PC-9 (cell line): ENCODE measurements around the gene POLR2A. TPM values are rescaled to one million over a fixed set of nuclear protein-coding genes. Genes with fewer than 3 reads are reported as not detected.

ENCODE experiments used
- BruUV-seq: library from RNA; stranded (reverse); fragments of 400-500 nt; replicated peaks from 2 replicates; lab custom pipeline; 2021; lab: Mats Ljungman, UMichigan
- CTCF ChIA-PET: fragments of 300-600 bp; sonication (Branson Sonifier 250); formaldehyde crosslinking; loops from one replicate; lab custom pipeline; 2022; ENCODE audit warnings: antibody characterized with exemption; lab: Charles Lee
- POLR2A ChIA-PET: fragments of 300-600 bp; sonication (Branson Sonifier 250); formaldehyde crosslinking; loops from one replicate; lab custom pipeline; 2022; ENCODE audit warnings: antibody characterized with exemption; ENCODE audit not compliant: unreplicated experiment; lab: Charles Lee
- DNase-seq, 2 experiments: peaks; one replicate each; pipeline versions ENCODE4 v3.0.0 to v3.0.0-alpha.2; 2015 to 2022; ENCODE audit warnings: mixed read lengths in 1 of 2
- H2AFZ ChIP-seq: fragments of 200-600 bp; sonication (generic); 2 replicates; pipeline ENCODE4 v1.8.1; 2017; ENCODE audit warnings: antibody characterized with exemption
- H3F3A ChIP-seq: fragments of 200-600 bp; sonication (generic); 2 replicates; pipeline ENCODE4 v1.8.1; 2017; ENCODE audit warnings: antibody characterized with exemption, mild to moderate bottlenecking, low read depth; ENCODE audit not compliant: insufficient read depth
- H3K27ac ChIP-seq: fragments of 200-600 bp; sonication (generic); 2 replicates; pipeline ENCODE4 v1.6.1; 2016; ENCODE audit warnings: mixed run types
- H3K27me3 ChIP-seq: fragments of 200-600 bp; sonication (generic); 2 replicates; pipeline ENCODE4 v1.6.1; 2016; ENCODE audit warnings: low read depth, mixed run types; ENCODE audit not compliant: insufficient read depth
- H3K36me3 ChIP-seq: fragments of 200-600 bp; sonication (generic); 2 replicates; pipeline ENCODE4 v1.6.1; 2016; ENCODE audit warnings: low read depth, mixed run types
- H3K4me1 ChIP-seq: fragments of 200-600 bp; sonication (generic); replicated peaks from 2 replicates; pipeline ENCODE4 v1.6.1; 2016; ENCODE audit warnings: mixed run types; ENCODE audit not compliant: insufficient read depth
- H3K4me2 ChIP-seq: fragments of 200-600 bp; sonication (generic); 2 replicates; pipeline ENCODE4 v1.6.1; 2017; ENCODE audit warnings: mixed run types
- H3K4me3 ChIP-seq: fragments of 200-600 bp; sonication (generic); 2 replicates; pipeline ENCODE4 v1.6.1; 2016; ENCODE audit warnings: mixed run types
- H3K79me2 ChIP-seq: fragments of 200-600 bp; sonication (generic); 2 replicates; pipeline ENCODE4 v1.6.1; 2017; ENCODE audit warnings: low read depth, mixed run types
- H3K9me2 ChIP-seq: fragments of 200-600 bp; sonication (generic); 2 replicates; pipeline ENCODE4 v1.8.1; 2017; ENCODE audit warnings: mild to moderate bottlenecking; ENCODE audit not compliant: insufficient read depth
- H3K9me3 ChIP-seq: fragments of 200-600 bp; sonication (generic); 2 replicates; pipeline ENCODE4 v1.8.1; 2016; ENCODE audit warnings: low read depth; ENCODE audit not compliant: insufficient read depth
- H4K20me1 ChIP-seq: fragments of 200-600 bp; sonication (generic); 2 replicates; pipeline ENCODE4 v1.8.1; 2017; ENCODE audit not compliant: insufficient read depth
- EZH2 ChIP-seq: fragments of 200-600 bp; sonication (generic); IDR thresholded peaks from 2 replicates; pipeline ENCODE4 v1.8.0; 2017; ENCODE audit warnings: antibody characterized with exemption, low read depth
- intact Hi-C: fragments of 100-400 bp; cut with micrococcal nuclease; formaldehyde crosslinking; loops from one replicate; pipeline ENCODE4 v1.10.0; 2022; ENCODE audit not compliant: unreplicated experiment
- total RNA-seq: library from RNA; stranded (reverse); gene quantifications from 2 replicates; pipeline ENCODE4 v1.2.3, GENCODE V29; 2021
- TF ChIP-seq, protein P1 (sequence below): fragments of 200-600 bp; sonication (generic); conservative IDR thresholded peaks from 2 replicates; pipeline ENCODE4 v1.6.1; 2017; ENCODE audit warnings: mixed run types, antibody characterized with exemption, mild to moderate bottlenecking, moderate library complexity

POLR2A gene
- total RNA-seq, 1 experiment from 2014 or later = 149 TPM

DNA sequence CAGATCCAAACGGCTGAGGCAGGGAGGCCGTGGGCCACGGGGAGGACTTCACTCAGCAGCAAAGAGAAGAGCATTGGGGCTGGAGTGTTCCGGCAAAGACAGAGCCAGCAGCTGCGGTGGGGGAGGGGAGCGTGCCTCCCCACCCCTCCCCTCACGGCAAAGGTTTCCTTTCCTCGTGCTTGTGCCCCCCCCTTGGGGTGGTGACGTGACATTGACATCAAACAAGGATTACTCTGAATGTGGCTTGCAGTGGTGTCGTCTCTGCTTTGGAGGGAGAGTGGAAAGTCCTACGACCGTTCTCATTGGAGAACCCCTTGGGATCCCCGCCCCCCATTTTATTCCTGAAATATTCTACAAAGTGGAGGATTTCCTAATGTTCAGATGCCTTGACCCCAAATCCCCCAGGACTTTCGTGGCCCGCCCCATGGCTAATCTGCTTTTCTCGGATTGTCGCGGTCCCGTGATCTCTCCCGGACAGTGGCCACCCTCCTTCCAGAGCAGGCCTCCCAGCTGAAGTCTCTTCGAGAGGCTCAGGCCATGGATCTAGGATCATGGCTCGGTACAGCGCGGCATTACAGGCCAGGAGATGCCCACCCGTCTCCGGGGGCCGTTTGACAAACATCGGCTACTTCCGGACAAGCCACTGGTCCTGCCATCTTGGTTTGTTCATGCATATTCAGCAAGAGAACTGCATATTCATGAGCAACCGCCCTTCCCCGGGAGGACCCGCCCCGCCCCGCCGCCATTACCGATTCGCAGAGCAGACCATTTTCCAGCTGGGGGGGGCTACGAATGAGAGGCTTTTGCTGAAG is 705 bp upstream of the POLR2A start:
- Histone ChIP-seq H3F3A (no peaks in the 10 kb centered on the region), H2AFZ (peak overlapping the region; percentile 98), H3K4me3 (peak overlapping the region; percentile 88), H3K36me3 (no peaks in the 10 kb centered on the region), H3K4me2 (peak overlapping the region; percentile 88), H4K20me1 (peaks cover 8% of the 10 kb centered on the region; the same call in 1 of the 2 replicates), H3K9me3 (no peaks in the 10 kb centered on the region), H3K79me2 (peaks cover 45% of the 10 kb centered on the region), H3K9me2 (no peaks in the 10 kb centered on the region), H3K4me1 (peaks cover 19% of the 10 kb centered on the region), H3K27me3 (no peaks in the 10 kb centered on the region), H3K27ac (peak overlapping the region; percentile 95)
- TF ChIP-seq EZH2 = no peak
- TF ChIP-seq, protein P1, sequence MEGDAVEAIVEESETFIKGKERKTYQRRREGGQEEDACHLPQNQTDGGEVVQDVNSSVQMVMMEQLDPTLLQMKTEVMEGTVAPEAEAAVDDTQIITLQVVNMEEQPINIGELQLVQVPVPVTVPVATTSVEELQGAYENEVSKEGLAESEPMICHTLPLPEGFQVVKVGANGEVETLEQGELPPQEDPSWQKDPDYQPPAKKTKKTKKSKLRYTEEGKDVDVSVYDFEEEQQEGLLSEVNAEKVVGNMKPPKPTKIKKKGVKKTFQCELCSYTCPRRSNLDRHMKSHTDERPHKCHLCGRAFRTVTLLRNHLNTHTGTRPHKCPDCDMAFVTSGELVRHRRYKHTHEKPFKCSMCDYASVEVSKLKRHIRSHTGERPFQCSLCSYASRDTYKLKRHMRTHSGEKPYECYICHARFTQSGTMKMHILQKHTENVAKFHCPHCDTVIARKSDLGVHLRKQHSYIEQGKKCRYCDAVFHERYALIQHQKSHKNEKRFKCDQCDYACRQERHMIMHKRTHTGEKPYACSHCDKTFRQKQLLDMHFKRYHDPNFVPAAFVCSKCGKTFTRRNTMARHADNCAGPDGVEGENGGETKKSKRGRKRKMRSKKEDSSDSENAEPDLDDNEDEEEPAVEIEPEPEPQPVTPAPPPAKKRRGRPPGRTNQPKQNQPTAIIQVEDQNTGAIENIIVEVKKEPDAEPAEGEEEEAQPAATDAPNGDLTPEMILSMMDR = no peak
- intact Hi-C loops = loop anchor here (1.0 to 5.0 kb wide), 8 partner anchors 38 to 221 kb away; partner anchors contain the start of genes CHRNB1, CLDN7, EIF5A and KCTD11
- peak; percentile 73 to 93 for DNase-seq
- ChIA-PET CTCF (interaction anchor here (0.6 kb wide), 1 partner anchor 128 kb away, joined by 6 read pairs; no protein-coding TSS in a partner anchor), POLR2A (interaction anchor here (0.6 to 0.9 kb wide), 7 partner anchors 24 to 863 kb away, joined by 3 to 16 read pairs (median 4); partner anchors contain the start of genes TMEM102, TMEM256 and TP53)
- TSS peak; percentile 77 for BruUV-seq

DNA sequence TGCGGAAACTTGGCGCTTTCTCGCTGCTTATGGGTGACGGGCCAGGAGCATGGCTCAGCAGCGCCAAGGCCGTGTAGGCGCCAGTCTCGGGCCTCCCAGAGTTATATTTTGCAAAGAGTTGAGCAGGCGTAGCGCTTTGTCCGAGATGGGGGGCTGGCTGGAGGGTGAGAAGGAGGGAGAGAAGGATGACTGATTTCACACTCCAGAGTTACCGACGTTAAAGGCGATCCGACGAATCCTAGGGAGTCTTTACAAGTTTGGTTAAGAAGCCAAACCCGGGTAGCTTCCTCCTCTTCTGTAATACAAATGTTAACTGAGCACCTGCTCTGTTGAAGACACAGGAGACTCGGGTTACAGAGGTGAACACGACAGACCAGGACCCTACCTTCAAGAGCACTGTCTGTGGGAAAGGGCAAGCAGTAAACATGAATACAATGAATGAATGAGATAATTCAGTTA is 782 bp downstream of the POLR2A start:
- 0 out of 2 replicates have a peak overlapping the region, but pooled peaks have one; percentile 50 for H2AFZ ChIP-seq
- BruUV-seq = TSS peak; percentile 46
- POLR2A ChIA-PET = interaction anchor here (0.7 kb wide), 3 partner anchors 28 to 92 kb away, joined by 6 to 15 read pairs (median 8); no protein-coding TSS in a partner anchor
- H4K20me1 ChIP-seq = peaks cover 18% of the 10 kb centered on the region
- intact Hi-C loops = loop anchor here (1.0 to 5.0 kb wide), 8 partner anchors 40 to 223 kb away; partner anchors contain the start of genes CHRNB1, CLDN7, EIF5A and KCTD11
- peak overlapping the region; percentile 88 for H3K4me3 ChIP-seq
- H3F3A ChIP-seq = no peaks in the 10 kb centered on the region
- H3K4me2 ChIP-seq = peak overlapping the region; percentile 88
- H3K9me2 ChIP-seq = no peaks in the 10 kb centered on the region
- H3K4me1 ChIP-seq = peaks cover 16% of the 10 kb centered on the region
- H3K27ac ChIP-seq = 0 out of 2 replicates have a peak overlapping the region, but pooled peaks have one; percentile 42
- no peaks in the 10 kb centered on the region for H3K9me3 ChIP-seq
- peak in 1 of 2 experiments; percentile 45 for DNase-seq
- H3K79me2 ChIP-seq = peaks cover 49% of the 10 kb centered on the region
- no peaks in the 10 kb centered on the region for H3K27me3 ChIP-seq
- TF ChIP-seq EZH2 = no peak
- TF ChIP-seq, protein P1 = no peak
- H3K36me3 ChIP-seq = 0 out of 2 replicates have a peak, but pooled peaks cover 4% of the 10 kb centered on the region
- CTCF ChIA-PET = interaction anchor here (0.6 to 0.7 kb wide), 3 partner anchors 48 to 130 kb away, joined by 3 to 13 read pairs (median 9); partner anchors contain the start of gene TMEM95

DNA sequence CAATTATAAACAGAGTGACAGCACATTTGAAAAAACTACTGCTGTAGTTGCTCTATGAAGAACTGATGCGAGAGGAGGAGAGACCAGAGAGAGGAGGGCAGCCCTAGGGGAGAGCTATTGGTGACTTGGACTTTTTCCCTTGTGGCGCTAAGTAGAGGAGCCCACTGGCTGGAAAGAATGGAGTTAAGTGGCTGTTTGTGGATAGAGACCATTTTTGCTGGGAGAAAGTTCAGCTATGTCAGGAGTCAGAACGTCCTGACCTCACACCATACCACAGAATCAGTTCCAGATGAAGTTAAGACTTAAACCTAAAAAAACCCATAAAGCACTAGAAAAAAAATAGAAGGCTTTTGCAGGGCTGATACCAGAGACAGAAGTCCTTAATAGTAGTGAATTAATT is 2.0 kb downstream of the POLR2A start:
- no peaks in the 10 kb centered on the region for H3F3A ChIP-seq
- H3K27me3 ChIP-seq = no peaks in the 10 kb centered on the region
- peaks cover 13% of the 10 kb centered on the region for H3K4me1 ChIP-seq
- H3K4me2 ChIP-seq = peak overlapping the region; percentile 88
- H4K20me1 ChIP-seq = peaks cover 29% of the 10 kb centered on the region
- peaks cover 59% of the 10 kb centered on the region for H3K79me2 ChIP-seq
- no peak for DNase-seq
- BruUV-seq = no TSS peak
- peak overlapping the region; percentile 88 for H3K4me3 ChIP-seq
- ChIA-PET CTCF (no interaction called here), POLR2A (interaction anchor here (0.6 to 0.9 kb wide), 3 partner anchors 40 to 91 kb away, joined by 3 to 7 read pairs (median 6); no protein-coding TSS in a partner anchor)
- intact Hi-C loops = no loop called here
- 0 out of 2 replicates have a peak, but pooled peaks cover 4% of the 10 kb centered on the region for H3K36me3 ChIP-seq
- TF ChIP-seq EZH2 = no peak
- TF ChIP-seq, protein P1 = no peak
- no peak overlapping the region for H2AFZ ChIP-seq
- H3K9me2 ChIP-seq = no peaks in the 10 kb centered on the region
- H3K27ac ChIP-seq = no peak overlapping the region
- H3K9me3 ChIP-seq = no peaks in the 10 kb centered on the region
